ENCODE data around the gene ZNF564. TPM values are rescaled to one million over a fixed set of nuclear protein-coding genes. Genes with fewer than 3 reads are reported as not detected.
A peak's percentile ranks its signal among the peaks of the same experiment; 100 is the strongest.

ZNF564 gene
- total and polyA plus RNA-seq, 2 of the 13 experiments (the other 11 are each of a cell fraction or from before 2014, with no cell fraction given): 2.3 to 11.1 TPM

DNA sequence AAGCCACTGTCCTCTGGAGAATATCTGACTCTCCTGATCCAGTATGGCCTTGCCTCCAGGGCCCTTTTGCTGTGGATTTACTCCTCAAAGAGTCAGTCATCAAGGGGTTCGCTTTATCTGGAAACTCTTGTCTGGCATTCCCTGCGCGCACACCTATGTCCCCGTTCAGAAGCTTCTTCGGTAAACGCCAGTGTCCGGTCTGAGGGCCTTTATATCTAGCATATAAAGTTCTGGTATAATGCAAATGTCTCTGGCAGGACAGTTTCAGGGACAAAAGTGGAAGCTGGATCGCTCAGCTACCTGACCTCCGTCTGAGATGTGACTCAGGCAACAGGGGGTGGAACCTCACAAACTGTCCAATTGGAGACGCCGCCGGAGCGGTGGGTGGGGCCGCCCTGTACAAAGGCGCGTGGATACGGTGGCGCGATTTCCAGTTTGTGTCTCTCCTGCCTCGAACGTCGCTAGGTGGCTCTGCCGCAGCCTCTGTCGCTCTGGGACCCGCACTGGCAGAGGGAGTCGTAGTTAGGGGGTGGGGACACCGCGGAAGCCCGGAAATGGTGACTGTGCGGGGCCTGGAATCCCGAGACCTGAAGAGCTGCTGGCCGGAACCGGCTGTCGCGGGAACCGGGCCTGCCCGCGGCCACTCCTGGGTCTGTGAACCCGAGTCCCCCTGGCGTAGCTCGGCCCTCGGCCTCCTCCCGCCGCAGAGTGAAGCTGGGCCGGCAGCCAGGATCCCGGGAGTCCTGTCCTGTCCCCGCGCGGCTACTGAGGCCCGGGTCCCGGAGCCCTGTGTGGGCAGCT is 56.1 kb downstream of the ZNF564 start (continued):
- TF ChIP-seq ZNF709 (CRISPR knock-in tag; IDR thresholded peaks at IDR 0.05) (peak; percentile 37; the same call in 1 of the 2 replicates), SRSF4 (IDR thresholded peaks at IDR 0.05; ENCODE audit: low read depth, low read length, poor library complexity, severe bottlenecking) (no peak), ZNF333 (CRISPR knock-in tag; IDR thresholded peaks at IDR 0.05; ENCODE audit: borderline replicate concordance) (no peak; the same call in 1 of the 2 replicates), MAF1 (CRISPR knock-in tag; IDR thresholded peaks at IDR 0.05; ENCODE audit: borderline replicate concordance) (no peak), ZNF724P (CRISPR knock-in tag; IDR thresholded peaks at IDR 0.05; ENCODE audit: borderline replicate concordance) (peak; percentile 63; the same call in 1 of the 2 replicates), ATM (IDR thresholded peaks at IDR 0.05; ENCODE audit: borderline replicate concordance) (no peak), ZMYM3 (CRISPR knock-in tag; IDR thresholded peaks at IDR 0.05) (no peak), PAF1 (CRISPR knock-in tag; IDR thresholded peaks at IDR 0.05) (no peak), CAMTA2 (CRISPR knock-in tag; IDR thresholded peaks at IDR 0.05; ENCODE audit: borderline replicate concordance) (peak; percentile 43; the same call in 1 of the 2 replicates), KAT7 (CRISPR knock-in tag; IDR thresholded peaks at IDR 0.05; ENCODE audit: borderline replicate concordance) (no peak; the same call in 1 of the 2 replicates), EHMT2 (IDR thresholded peaks at IDR 0.05; ENCODE audit: borderline replicate concordance, low read depth, low read length) (no peak), FOXK2 (IDR thresholded peaks at IDR 0.05) (no peak), PLRG1 (conservative IDR thresholded peaks at IDR 0.05) (no peak), ZNF720 (CRISPR knock-in tag; IDR thresholded peaks at IDR 0.05) (no peak), GATA4 (IDR thresholded peaks at IDR 0.05; ENCODE audit: borderline replicate concordance, low read depth) (peak; percentile 72), ZNF234 (CRISPR knock-in tag; conservative IDR thresholded peaks at IDR 0.05) (no peak), ZNF274 (CRISPR knock-in tag; IDR thresholded peaks at IDR 0.05) (peak; percentile 62; the same call in 1 of the 2 replicates), ZNF124 (CRISPR knock-in tag; IDR thresholded peaks at IDR 0.05) (peak; percentile 49; the same call in 1 of the 2 replicates), EZH2 (conservative IDR thresholded peaks at IDR 0.05; ENCODE audit: low read depth, low read length) (no peak), AGO2 (optimal IDR thresholded peaks at IDR 0.05; ENCODE audit: low read depth, low read length) (peak; percentile 94), U2AF1 (optimal IDR thresholded peaks at IDR 0.05; ENCODE audit: low read depth, low read length) (peak; percentile 49), CHCHD3 (CRISPR knock-in tag; IDR thresholded peaks at IDR 0.05) (no peak), KLF11 (CRISPR knock-in tag; IDR thresholded peaks at IDR 0.05) (peak; percentile 89; the same call in 1 of the 2 replicates), PRPF4 (IDR thresholded peaks at IDR 0.05; ENCODE audit: low read depth, low read length, poor library complexity, severe bottlenecking) (no peak), SATB2 (CRISPR knock-in tag; IDR thresholded peaks at IDR 0.05) (no peak), TEAD3 (CRISPR knock-in tag; optimal IDR thresholded peaks at IDR 0.05; ENCODE audit: borderline replicate concordance) (peak; percentile 87), ZFP82 (CRISPR knock-in tag; IDR thresholded peaks at IDR 0.05; ENCODE audit: borderline replicate concordance) (peak; percentile 66; the same call in 1 of the 2 replicates)
- TF ChIP-seq, protein P1, sequence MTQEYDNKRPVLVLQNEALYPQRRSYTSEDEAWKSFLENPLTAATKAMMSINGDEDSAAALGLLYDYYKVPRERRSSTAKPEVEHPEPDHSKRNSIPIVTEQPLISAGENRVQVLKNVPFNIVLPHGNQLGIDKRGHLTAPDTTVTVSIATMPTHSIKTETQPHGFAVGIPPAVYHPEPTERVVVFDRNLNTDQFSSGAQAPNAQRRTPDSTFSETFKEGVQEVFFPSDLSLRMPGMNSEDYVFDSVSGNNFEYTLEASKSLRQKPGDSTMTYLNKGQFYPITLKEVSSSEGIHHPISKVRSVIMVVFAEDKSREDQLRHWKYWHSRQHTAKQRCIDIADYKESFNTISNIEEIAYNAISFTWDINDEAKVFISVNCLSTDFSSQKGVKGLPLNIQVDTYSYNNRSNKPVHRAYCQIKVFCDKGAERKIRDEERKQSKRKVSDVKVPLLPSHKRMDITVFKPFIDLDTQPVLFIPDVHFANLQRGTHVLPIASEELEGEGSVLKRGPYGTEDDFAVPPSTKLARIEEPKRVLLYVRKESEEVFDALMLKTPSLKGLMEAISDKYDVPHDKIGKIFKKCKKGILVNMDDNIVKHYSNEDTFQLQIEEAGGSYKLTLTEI (CRISPR knock-in tag; conservative IDR thresholded peaks at IDR 0.05): no peak
- TF ChIP-seq, protein P2, sequence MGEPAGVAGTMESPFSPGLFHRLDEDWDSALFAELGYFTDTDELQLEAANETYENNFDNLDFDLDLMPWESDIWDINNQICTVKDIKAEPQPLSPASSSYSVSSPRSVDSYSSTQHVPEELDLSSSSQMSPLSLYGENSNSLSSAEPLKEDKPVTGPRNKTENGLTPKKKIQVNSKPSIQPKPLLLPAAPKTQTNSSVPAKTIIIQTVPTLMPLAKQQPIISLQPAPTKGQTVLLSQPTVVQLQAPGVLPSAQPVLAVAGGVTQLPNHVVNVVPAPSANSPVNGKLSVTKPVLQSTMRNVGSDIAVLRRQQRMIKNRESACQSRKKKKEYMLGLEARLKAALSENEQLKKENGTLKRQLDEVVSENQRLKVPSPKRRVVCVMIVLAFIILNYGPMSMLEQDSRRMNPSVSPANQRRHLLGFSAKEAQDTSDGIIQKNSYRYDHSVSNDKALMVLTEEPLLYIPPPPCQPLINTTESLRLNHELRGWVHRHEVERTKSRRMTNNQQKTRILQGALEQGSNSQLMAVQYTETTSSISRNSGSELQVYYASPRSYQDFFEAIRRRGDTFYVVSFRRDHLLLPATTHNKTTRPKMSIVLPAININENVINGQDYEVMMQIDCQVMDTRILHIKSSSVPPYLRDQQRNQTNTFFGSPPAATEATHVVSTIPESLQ (CRISPR knock-in tag; conservative IDR thresholded peaks at IDR 0.05): no peak; the same call in 1 of the 2 replicates
